PC-3 (cell line): ENCODE measurements around the gene DCHS1. TPM values are rescaled to one million over a fixed set of nuclear protein-coding genes. Genes with fewer than 3 reads are reported as not detected.

Experiments used
- ATAC-seq: fragments of 200-7000 bp; cut with Tn5 transposase; 2 replicates; pipeline ENCODE4 v1.9.1; 2020; ENCODE audit warnings: mild to moderate bottlenecking, moderate library complexity
- BruUV-seq: library from RNA; stranded (reverse); fragments of 400-500 nt; replicated peaks from 2 replicates; lab custom pipeline; 2021; lab: Mats Ljungman, UMichigan
- CTCF ChIA-PET: fragments of 300-600 bp; sonication (Branson Sonifier 250); formaldehyde crosslinking; loops from one replicate; lab custom pipeline; 2022; ENCODE audit warnings: antibody characterized with exemption; lab: Charles Lee
- POLR2A ChIA-PET: fragments of 300-600 bp; sonication (Branson Sonifier 250); formaldehyde crosslinking; loops from one replicate; lab custom pipeline; 2022; ENCODE audit warnings: antibody characterized with exemption; ENCODE audit not compliant: unreplicated experiment; lab: Charles Lee
- DNase-seq: peaks from one replicate; pipeline ENCODE4 v3.0.0-alpha.2; 2015
- H2AFZ ChIP-seq: fragments of 300-600 bp; sonication (generic); 2 replicates; pipeline ENCODE4 v1.6.0; 2016; ENCODE audit warnings: antibody characterized with exemption, low read length
- H3F3A ChIP-seq: fragments of 300-600 bp; sonication (generic); one replicate; pipeline ENCODE4 v1.6.0; 2017; ENCODE audit warnings: antibody characterized with exemption, low read length, control low read depth, mild to moderate bottlenecking; ENCODE audit not compliant: unreplicated experiment
- H3K27ac ChIP-seq: fragments of 300-600 bp; sonication (generic); 2 replicates; pipeline ENCODE4 v1.5.1; 2016; ENCODE audit warnings: mild to moderate bottlenecking, low read length
- H3K27me3 ChIP-seq: fragments of 300-600 bp; sonication (generic); 2 replicates; pipeline ENCODE4 v1.6.1; 2016; ENCODE audit warnings: low read length, mixed read lengths
- H3K36me3 ChIP-seq: fragments of 300-600 bp; sonication (generic); 2 replicates; pipeline ENCODE4 v1.6.1; 2016; ENCODE audit warnings: low read depth, mixed run types, low read length, mixed read lengths
- H3K4me1 ChIP-seq: fragments of 300-600 bp; sonication (generic); 2 replicates; pipeline ENCODE4 v1.5.1; 2016; ENCODE audit warnings: low read length; ENCODE audit not compliant: insufficient read depth
- H3K4me2 ChIP-seq: fragments of 300-600 bp; sonication (generic); 2 replicates; pipeline ENCODE4 v1.6.0; 2016; ENCODE audit warnings: low read length
- H3K4me3 ChIP-seq: fragments of 300-600 bp; sonication (generic); 2 replicates; pipeline ENCODE4 v1.5.1; 2016; ENCODE audit warnings: mild to moderate bottlenecking, low read length, mixed read lengths
- H3K79me2 ChIP-seq: fragments of 300-600 bp; sonication (generic); 2 replicates; pipeline ENCODE4 v1.6.1; 2017; ENCODE audit warnings: low read length, mixed read lengths
- H3K9ac ChIP-seq: fragments of 300-600 bp; sonication (generic); 2 replicates; pipeline ENCODE4 v1.6.0; 2016; ENCODE audit warnings: mild to moderate bottlenecking, low read length
- H3K9me2 ChIP-seq: fragments of 300-600 bp; sonication (generic); replicated peaks from 2 replicates; pipeline ENCODE4 v1.6.1; 2016; ENCODE audit warnings: mixed run types, low read length, mixed read lengths
- H3K9me3 ChIP-seq: fragments of 300-600 bp; sonication (generic); 2 replicates; pipeline ENCODE4 v1.6.1; 2016; ENCODE audit warnings: low read length, mixed read lengths
- H4K20me1 ChIP-seq: fragments of 300-600 bp; sonication (generic); 2 replicates; pipeline ENCODE4 v1.6.1; 2016; ENCODE audit warnings: low read length, mixed read lengths
- EZH2 ChIP-seq: fragments of 300-600 bp; sonication (generic); IDR thresholded peaks from one replicate; pipeline ENCODE4 v1.6.1; 2017; ENCODE audit warnings: antibody characterized with exemption, mild to moderate bottlenecking, low read length; ENCODE audit not compliant: unreplicated experiment
- EZH2phosphoT487 ChIP-seq: fragments of 300-600 bp; sonication (generic); IDR thresholded peaks from 2 replicates; pipeline ENCODE4 v1.6.1; 2018; ENCODE audit warnings: mild to moderate bottlenecking, antibody characterized with exemption, low read length, borderline replicate concordance
- intact Hi-C: fragments of 100-400 bp; cut with micrococcal nuclease; formaldehyde crosslinking; loops from 2 replicates; pipeline ENCODE4 v1.9.0; 2023
- total RNA-seq: library from RNA; depleted of rRNA; stranded (reverse); fragments of >200 nt; gene quantifications from 2 replicates; pipeline ENCODE4 v1.2.3, GENCODE V29; 2014
- TF ChIP-seq, protein P1 (sequence below): fragments of 300-600 bp; sonication (generic); conservative IDR thresholded peaks from 2 replicates; pipeline ENCODE4 v1.5.1; 2017; ENCODE audit warnings: antibody characterized with exemption, low read depth, mild to moderate bottlenecking, low read length

DCHS1 gene
- total RNA-seq, 1 experiment from 2014 or later: under 0.01 TPM

DNA sequence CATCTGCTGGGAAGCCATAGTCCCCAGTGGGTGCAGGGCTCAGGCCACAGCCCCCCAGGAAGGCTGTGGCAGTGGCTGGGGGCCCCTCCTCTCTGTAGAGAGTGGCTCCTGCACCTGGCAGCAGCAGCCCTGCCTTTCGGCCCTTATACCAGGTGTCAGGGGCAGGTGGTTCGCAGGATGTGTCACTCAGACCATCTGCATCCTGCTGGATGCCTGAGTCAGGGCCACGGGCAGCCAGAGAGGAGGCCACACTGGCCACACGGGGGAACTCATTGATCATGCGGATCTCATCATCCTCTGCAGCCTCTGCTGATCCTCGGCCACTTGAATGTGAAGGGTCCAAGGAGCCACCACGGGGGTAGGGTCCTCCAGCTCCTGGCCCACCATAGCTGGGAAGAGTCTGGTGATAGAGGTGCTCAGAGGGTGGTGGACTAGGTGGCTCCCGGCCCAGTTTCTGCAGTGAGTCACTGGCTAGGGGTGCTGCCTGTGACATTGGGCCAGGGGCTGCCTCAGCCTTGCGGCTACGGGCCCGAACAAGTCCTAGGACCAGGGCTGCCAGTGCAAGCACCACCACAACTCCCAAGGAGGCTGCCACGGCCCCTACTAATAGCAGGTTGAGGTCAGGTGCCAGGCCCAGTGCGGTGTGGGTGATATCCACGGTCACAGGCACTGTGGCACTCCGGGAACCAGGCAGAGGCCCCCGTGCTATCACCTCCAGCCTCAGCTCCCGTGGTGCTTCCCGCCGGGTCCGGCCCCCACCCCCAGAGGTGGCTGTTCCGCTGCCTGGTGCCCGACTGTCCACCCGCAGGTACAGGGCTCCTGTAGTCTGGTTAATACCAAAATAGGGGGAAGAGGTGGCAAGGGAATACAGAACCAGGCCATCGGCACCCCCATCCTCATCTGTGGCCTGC is 33.1 kb downstream of the DCHS1 start:
- Histone ChIP-seq H3K9me3 (no peaks in the 10 kb centered on the region), H3K79me2 (peaks cover 3% of the 10 kb centered on the region; the same call in 1 of the 2 replicates), H2AFZ (no peak overlapping the region), H3K9me2 (no peaks in the 10 kb centered on the region), H4K20me1 (no peaks in the 10 kb centered on the region), H3K36me3 (no peaks in the 10 kb centered on the region), H3K4me1 (peaks cover 13% of the 10 kb centered on the region), H3K27ac (no peak overlapping the region), H3K4me2 (no peak overlapping the region), H3K9ac (no peak overlapping the region), H3K4me3 (no peak overlapping the region), H3K27me3 (no peaks in the 10 kb centered on the region), H3F3A (no peaks in the 10 kb centered on the region)
- ChIA-PET CTCF (interaction anchor here (0.6 kb wide), 1 partner anchor 324 kb away, joined by 8 read pairs; no protein-coding TSS in a partner anchor), POLR2A (no interaction called here)
- no TSS peak for BruUV-seq
- ATAC-seq: no peak
- intact Hi-C loops: no loop called here
- DNase-seq: no peak
- TF ChIP-seq EZH2phosphoT487: no peak
- no peak for TF ChIP-seq EZH2
- TF ChIP-seq, protein P1, sequence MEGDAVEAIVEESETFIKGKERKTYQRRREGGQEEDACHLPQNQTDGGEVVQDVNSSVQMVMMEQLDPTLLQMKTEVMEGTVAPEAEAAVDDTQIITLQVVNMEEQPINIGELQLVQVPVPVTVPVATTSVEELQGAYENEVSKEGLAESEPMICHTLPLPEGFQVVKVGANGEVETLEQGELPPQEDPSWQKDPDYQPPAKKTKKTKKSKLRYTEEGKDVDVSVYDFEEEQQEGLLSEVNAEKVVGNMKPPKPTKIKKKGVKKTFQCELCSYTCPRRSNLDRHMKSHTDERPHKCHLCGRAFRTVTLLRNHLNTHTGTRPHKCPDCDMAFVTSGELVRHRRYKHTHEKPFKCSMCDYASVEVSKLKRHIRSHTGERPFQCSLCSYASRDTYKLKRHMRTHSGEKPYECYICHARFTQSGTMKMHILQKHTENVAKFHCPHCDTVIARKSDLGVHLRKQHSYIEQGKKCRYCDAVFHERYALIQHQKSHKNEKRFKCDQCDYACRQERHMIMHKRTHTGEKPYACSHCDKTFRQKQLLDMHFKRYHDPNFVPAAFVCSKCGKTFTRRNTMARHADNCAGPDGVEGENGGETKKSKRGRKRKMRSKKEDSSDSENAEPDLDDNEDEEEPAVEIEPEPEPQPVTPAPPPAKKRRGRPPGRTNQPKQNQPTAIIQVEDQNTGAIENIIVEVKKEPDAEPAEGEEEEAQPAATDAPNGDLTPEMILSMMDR: no peak

DNA sequence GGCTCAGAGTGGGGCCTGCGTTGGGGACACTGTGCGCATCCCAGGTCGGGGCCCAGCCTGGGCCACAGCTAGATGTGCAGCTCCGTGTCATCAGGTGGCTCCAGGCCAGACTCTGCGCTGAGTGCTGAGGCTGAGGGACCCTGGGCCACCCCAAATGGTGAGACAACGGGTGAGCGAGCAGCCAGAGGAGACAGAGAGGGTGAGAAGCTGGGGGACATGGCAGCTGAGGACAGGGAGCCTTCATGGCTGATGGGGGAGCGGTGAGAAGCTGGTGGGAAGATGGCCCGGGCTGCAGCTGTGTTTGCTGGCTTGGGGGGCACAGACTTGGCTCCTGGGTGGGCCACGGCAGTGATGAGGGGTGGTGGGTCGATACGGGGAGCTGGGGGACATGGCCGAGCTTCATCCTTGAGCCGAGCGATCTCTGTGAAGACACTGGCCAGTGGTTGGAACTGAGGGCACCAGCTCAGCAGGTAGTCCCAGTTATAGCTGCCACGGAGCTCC is 33.8 kb downstream of the DCHS1 start:
- Histone ChIP-seq H3K9ac (no peak overlapping the region), H3K36me3 (no peaks in the 10 kb centered on the region), H2AFZ (no peak overlapping the region), H3K27me3 (no peaks in the 10 kb centered on the region), H3K9me2 (no peaks in the 10 kb centered on the region), H3K79me2 (peaks cover 3% of the 10 kb centered on the region; the same call in 1 of the 2 replicates), H3K4me2 (no peak overlapping the region), H4K20me1 (no peaks in the 10 kb centered on the region), H3K27ac (no peak overlapping the region), H3K4me3 (no peak overlapping the region), H3F3A (no peaks in the 10 kb centered on the region), H3K9me3 (no peaks in the 10 kb centered on the region), H3K4me1 (peaks cover 14% of the 10 kb centered on the region)
- POLR2A ChIA-PET: no interaction called here
- DNase-seq (no peak), ATAC-seq (no peak)
- intact Hi-C loops: no loop called here
- BruUV-seq: no TSS peak
- CTCF ChIA-PET: interaction anchor here (0.6 kb wide), 1 partner anchor 324 kb away, joined by 8 read pairs; no protein-coding TSS in a partner anchor
- TF ChIP-seq EZH2phosphoT487 (no peak), EZH2 (no peak)
- TF ChIP-seq, protein P1: no peak

DNA sequence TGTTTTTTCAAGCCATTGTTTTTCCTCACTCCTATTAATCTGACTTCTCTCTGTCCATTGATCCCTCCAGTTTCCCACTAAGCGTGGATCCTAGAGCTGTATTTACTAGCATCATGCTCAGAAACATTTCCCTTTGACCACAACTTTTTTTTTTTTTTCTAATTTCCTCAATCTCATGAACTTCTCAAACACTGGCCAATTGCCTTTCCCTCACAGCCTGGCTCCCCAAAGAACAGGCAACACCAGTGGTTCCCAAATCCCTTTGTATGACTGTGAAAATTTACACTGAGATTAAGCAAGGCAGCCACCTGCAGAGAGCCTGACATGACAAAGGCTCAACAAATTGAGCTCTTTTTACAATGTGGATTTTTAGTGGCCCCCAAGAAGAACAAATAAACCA is 35.0 kb downstream of the DCHS1 start:
- no peak for DNase-seq
- peaks cover 14% of the 10 kb centered on the region for H3K4me1 ChIP-seq
- no peaks in the 10 kb centered on the region for H3K36me3 ChIP-seq
- no peak overlapping the region for H3K4me3 ChIP-seq
- no peaks in the 10 kb centered on the region for H3K9me2 ChIP-seq
- ChIA-PET CTCF (interaction anchor here (0.6 kb wide), 1 partner anchor 63 kb away, joined by 3 read pairs; the partner anchor contains the start of gene MRPL17), POLR2A (interaction anchor here (0.7 kb wide), 1 partner anchor 12 kb away, joined by 4 read pairs; no protein-coding TSS in a partner anchor)
- H3F3A ChIP-seq: no peaks in the 10 kb centered on the region
- TF ChIP-seq EZH2phosphoT487 (no peak), EZH2 (no peak)
- TF ChIP-seq, protein P1: no peak
- H3K4me2 ChIP-seq: no peak overlapping the region
- no peak overlapping the region for H3K9ac ChIP-seq
- no peak for ATAC-seq
- H3K27ac ChIP-seq: no peak overlapping the region
- H3K79me2 ChIP-seq: peaks cover 3% of the 10 kb centered on the region; the same call in 1 of the 2 replicates
- no peak overlapping the region for H2AFZ ChIP-seq
- intact Hi-C loops: no loop called here
- no TSS peak for BruUV-seq
- H3K9me3 ChIP-seq: no peaks in the 10 kb centered on the region
- no peaks in the 10 kb centered on the region for H4K20me1 ChIP-seq
- no peaks in the 10 kb centered on the region for H3K27me3 ChIP-seq
